Hepatocyte (in vitro differentiated cells): ENCODE measurements around the gene KCND3. TPM values are rescaled to one million over a fixed set of nuclear protein-coding genes. Genes with fewer than 3 reads are reported as not detected.

Experiments used
- DNase-seq: peaks from one replicate; pipeline ENCODE4 v3.0.0-alpha.2; 2016; ENCODE audit warnings: low spot score
- H2AFZ ChIP-seq: fragments of 200-600 bp; sonication (generic); 2 replicates; pipeline ENCODE4 v1.6.0; 2016; ENCODE audit warnings: antibody characterized with exemption, mild to moderate bottlenecking
- H3K27ac ChIP-seq: fragments of 200-600 bp; sonication (generic); 2 replicates; pipeline ENCODE4 v1.5.1; 2016; ENCODE audit warnings: mild to moderate bottlenecking
- H3K27me3 ChIP-seq: fragments of 200-600 bp; sonication (generic); 2 replicates; pipeline ENCODE4 v1.6.1; 2016
- H3K36me3 ChIP-seq: fragments of 200-600 bp; sonication (generic); replicated peaks from 2 replicates; pipeline ENCODE4 v1.5.1; 2016; ENCODE audit warnings: low read depth; ENCODE audit not compliant: insufficient read depth
- H3K4me1 ChIP-seq: fragments of 200-600 bp; sonication (generic); 2 replicates; pipeline ENCODE4 v1.5.1; 2016; ENCODE audit warnings: mild to moderate bottlenecking, moderate library complexity; ENCODE audit not compliant: insufficient read depth
- H3K4me2 ChIP-seq: fragments of 200-600 bp; sonication (generic); 2 replicates; pipeline ENCODE4 v1.6.0; 2016
- H3K4me3 ChIP-seq: fragments of 200-600 bp; sonication (generic); 2 replicates; pipeline ENCODE4 v1.5.1; 2016; ENCODE audit warnings: mild to moderate bottlenecking
- H3K79me2 ChIP-seq: fragments of 200-600 bp; sonication (generic); 2 replicates; pipeline ENCODE4 v1.6.0; 2017; ENCODE audit warnings: mild to moderate bottlenecking
- H3K9me2 ChIP-seq: fragments of 200-600 bp; sonication (generic); replicated peaks from 2 replicates; pipeline ENCODE4 v1.6.0; 2017; ENCODE audit warnings: mild to moderate bottlenecking; ENCODE audit not compliant: insufficient read depth
- H3K9me3 ChIP-seq: fragments of 200-600 bp; sonication (generic); 2 replicates; pipeline ENCODE4 v1.5.1; 2016; ENCODE audit warnings: low read depth, mild to moderate bottlenecking
- H4K20me1 ChIP-seq: fragments of 200-600 bp; sonication (generic); 2 replicates; pipeline ENCODE4 v1.6.0; 2016; ENCODE audit warnings: mild to moderate bottlenecking; ENCODE audit not compliant: insufficient read depth, poor library complexity, severe bottlenecking
- CTCF ChIP-seq: fragments of 200-600 bp; sonication (generic); IDR thresholded peaks from 2 replicates; pipeline ENCODE4 v1.5.1; 2016; ENCODE audit warnings: antibody characterized with exemption, mild to moderate bottlenecking; ENCODE audit not compliant: poor library complexity
- EZH2 ChIP-seq: fragments of 200-600 bp; sonication (generic); IDR thresholded peaks from 2 replicates; pipeline ENCODE4 v1.6.1; 2016; ENCODE audit warnings: antibody characterized with exemption, mild to moderate bottlenecking, borderline replicate concordance
- EZH2phosphoT487 ChIP-seq: fragments of 200-600 bp; sonication (generic); IDR thresholded peaks from one replicate; pipeline ENCODE4 v1.6.1; 2018; ENCODE audit warnings: antibody characterized with exemption, mild to moderate bottlenecking, low read depth, moderate library complexity; ENCODE audit not compliant: unreplicated experiment, severe bottlenecking
- WGBS: methylation state at CpG from one replicate; pipeline ENCODE4 v1.1.6; 2016; ENCODE audit warnings: low lambda C conversion rate; ENCODE audit errors: missing lambda C conversion rate; 5-methylcytosine and 5-hydroxymethylcytosine counted together
- polyA plus RNA-seq: library from polyadenylated mRNA; unstranded; fragments of >200 nt; fragmentation: Nextera tagmentation; extraction: Ambion mirVana; gene quantifications from 2 replicates; pipeline ENCODE4 v1.2.1, GENCODE V29; 2016
- total RNA-seq: library from RNA; depleted of rRNA; stranded (reverse); fragments of >200 nt; gene quantifications from 2 replicates; pipeline ENCODE4 v1.2.3, GENCODE V29; 2014

The KCND3 gene
- total and polyA plus RNA-seq, 2 experiments from 2014 or later: 1.4 to 2.7 TPM

GRCh38 chr1:112007169-112007568 is 17.7 kb upstream of the KCND3 start:
- H3K4me1 ChIP-seq: no peaks in the 10 kb centered on the region
- no peaks in the 10 kb centered on the region for H4K20me1 ChIP-seq
- H3K4me3 ChIP-seq: no peak overlapping the region
- H3K9me2 ChIP-seq: no peaks in the 10 kb centered on the region
- no peaks in the 10 kb centered on the region for H3K27me3 ChIP-seq
- TF ChIP-seq EZH2: no peak
- TF ChIP-seq CTCF: no peak
- no peak for TF ChIP-seq EZH2phosphoT487
- no peaks in the 10 kb centered on the region for H3K9me3 ChIP-seq
- 71% methylated on average over 2 of the region's 2 CpGs for WGBS
- no peaks in the 10 kb centered on the region for H3K79me2 ChIP-seq
- no peak overlapping the region for H3K4me2 ChIP-seq
- H2AFZ ChIP-seq: no peak overlapping the region
- H3K36me3 ChIP-seq: no peaks in the 10 kb centered on the region
- no peak for DNase-seq
- H3K27ac ChIP-seq: no peak overlapping the region

GRCh38 chr1:112006416-112007025 is 17.1 kb upstream of the KCND3 start:
- DNase-seq: no peak
- no peaks in the 10 kb centered on the region for H3K27me3 ChIP-seq
- no peak overlapping the region for H3K27ac ChIP-seq
- H3K9me3 ChIP-seq: no peaks in the 10 kb centered on the region
- no peak overlapping the region for H2AFZ ChIP-seq
- H3K4me2 ChIP-seq: no peak overlapping the region
- H3K36me3 ChIP-seq: no peaks in the 10 kb centered on the region
- 83% methylated on average over 7 of the region's 7 CpGs for whole genome bisulfite sequencing
- H3K9me2 ChIP-seq: no peaks in the 10 kb centered on the region
- no peaks in the 10 kb centered on the region for H3K4me1 ChIP-seq
- H4K20me1 ChIP-seq: no peaks in the 10 kb centered on the region
- TF ChIP-seq CTCF (no peak), EZH2phosphoT487 (no peak), EZH2 (no peak)
- H3K4me3 ChIP-seq: no peak overlapping the region
- H3K79me2 ChIP-seq: no peaks in the 10 kb centered on the region

- Histone ChIP-seq H3K27me3 (peaks cover 5% of the 10 kb centered on the region), H4K20me1 (no peaks in the 10 kb centered on the region), H2AFZ (no peak overlapping the region), H3K4me2 (no peak overlapping the region), H3K79me2 (no peaks in the 10 kb centered on the region), H3K27ac (no peak overlapping the region), H3K4me3 (no peak overlapping the region), H3K9me2 (no peaks in the 10 kb centered on the region), H3K36me3 (no peaks in the 10 kb centered on the region), H3K4me1 (no peaks in the 10 kb centered on the region), H3K9me3 (no peaks in the 10 kb centered on the region)
- TF ChIP-seq EZH2: no peak
- TF ChIP-seq EZH2phosphoT487: no peak
- TF ChIP-seq CTCF: no peak
- DNase-seq: no peak
- 81% methylated on average over 2 of the region's 2 CpGs for WGBS
Measured at GRCh38 chr1:112004076-112004475, 14.6 kb upstream of the KCND3 start.

- Histone ChIP-seq H3K36me3 (no peaks in the 10 kb centered on the region), H3K9me2 (no peaks in the 10 kb centered on the region), H3K27ac (no peak overlapping the region), H3K9me3 (no peaks in the 10 kb centered on the region), H3K4me1 (no peaks in the 10 kb centered on the region), H3K4me3 (no peak overlapping the region), H3K4me2 (no peak overlapping the region), H3K27me3 (peaks cover 6% of the 10 kb centered on the region), H2AFZ (no peak overlapping the region), H3K79me2 (no peaks in the 10 kb centered on the region), H4K20me1 (no peaks in the 10 kb centered on the region)
- no peak for DNase-seq
- 95% methylated on average over 3 of the region's 4 CpGs for WGBS
- TF ChIP-seq CTCF (no peak), EZH2 (no peak), EZH2phosphoT487 (no peak)
Measured at GRCh38 chr1:112002514-112002913, 13.0 kb upstream of the KCND3 start.
